HepG2 (cell line): ENCODE results near the gene UNC5B. TPM values are rescaled to one million over a fixed set of nuclear protein-coding genes. Genes with fewer than 3 reads are reported as not detected.

Experiments
- DMAP1 ChIP-seq: IDR thresholded peaks from 2 replicates; pipeline ENCODE4 v1.6.1; 2016
- JUNB ChIP-seq: sonication (generic); formaldehyde crosslinking; IDR thresholded peaks from 2 replicates; pipeline ENCODE4 v1.8.0; 2022; ENCODE audit warnings: missing genetic modification reagents, mild to moderate bottlenecking, borderline replicate concordance
- SKI ChIP-seq: fragments of 450-650 bp; IDR thresholded peaks from one replicate; pipeline ENCODE4 v1.6.1; 2018; ENCODE audit warnings: mild to moderate bottlenecking; ENCODE audit not compliant: partially characterized antibody
- SOX13 ChIP-seq, 3 experiments: fragments of 450-650 bp in 1 of 3; sonication (generic) in 1 of 3; formaldehyde crosslinking in 1 of 3; IDR thresholded peaks in 2 of 3; conservative IDR thresholded peaks in 1 of 3; 2 replicates each; pipeline versions ENCODE4 v1.5.0 to v1.6.1; 2016 to 2020; ENCODE audit warnings: antibody characterized with exemption in 1 of 3, mild to moderate bottlenecking in 1 of 3, missing compliant biosample characterization in 1 of 3, missing genetic modification reagents in 1 of 3, moderate library complexity in 1 of 3
- ZNF333 ChIP-seq: sonication (generic); formaldehyde crosslinking; IDR thresholded peaks from 2 replicates; pipeline ENCODE4 v1.4.0; 2020; ENCODE audit warnings: mild to moderate bottlenecking, missing genetic modification reagents, borderline replicate concordance
- ZNF678 ChIP-seq: sonication (generic); formaldehyde crosslinking; IDR thresholded peaks from 2 replicates; pipeline ENCODE4 v1.4.0; 2020; ENCODE audit warnings: mild to moderate bottlenecking, missing genetic modification reagents
- ZSCAN25 ChIP-seq: sonication (generic); formaldehyde crosslinking; IDR thresholded peaks from 2 replicates; pipeline ENCODE4 v1.8.0; 2022; ENCODE audit warnings: mild to moderate bottlenecking, missing genetic modification reagents
- ZSCAN29 ChIP-seq: sonication (generic); formaldehyde crosslinking; conservative IDR thresholded peaks from 2 replicates; pipeline ENCODE4 v1.4.0; 2020; ENCODE audit warnings: mild to moderate bottlenecking, missing genetic modification reagents
- polyA plus RNA-seq, 8 experiments: library from polyadenylated mRNA; depleted of rRNA in 3 of 8; stranded (reverse) in 7 of 8; unstranded in 1 of 8; fragments of >200 nt; fragmentation: Illumina TruSeq in 4 of 8; extraction: Trizol in 4 of 8; gene quantifications; 2 replicates each; pipeline versions ENCODE4 v1.2.1 to v1.2.3, GENCODE V29; 2011 to 2016; ENCODE audit warnings: low read depth in 4 of 8, missing spikeins in 1 of 8, mixed read lengths in 1 of 8; ENCODE audit not compliant: insufficient read depth in 1 of 8
- total RNA-seq, 5 experiments: library from RNA; depleted of rRNA; stranded (reverse); fragments of >200 nt; fragmentation: Illumina TruSeq; extraction: Trizol; gene quantifications; 2 replicates each; pipeline ENCODE4 v1.2.3, GENCODE V29; 2016; ENCODE audit warnings: low read depth in 1 of 5
- TF ChIP-seq, protein P1 (sequence below): IDR thresholded peaks from 2 replicates; pipeline ENCODE4 v1.6.1; 2016; ENCODE audit warnings: missing biosample characterization, missing genetic modification reagents, low read depth
- TF ChIP-seq, protein P2 (sequence below): sonication (generic); formaldehyde crosslinking; IDR thresholded peaks from 2 replicates; pipeline ENCODE4 v1.8.1; 2023; ENCODE audit warnings: mild to moderate bottlenecking, missing genetic modification reagents
- TF ChIP-seq, protein P3 (sequence below): sonication (generic); formaldehyde crosslinking; conservative IDR thresholded peaks from 2 replicates; pipeline ENCODE4 v1.8.0; 2022; ENCODE audit warnings: mild to moderate bottlenecking, moderate library complexity, missing genetic modification reagents
- TF ChIP-seq, protein P4 (sequence below): sonication (generic); formaldehyde crosslinking; IDR thresholded peaks from 2 replicates; pipeline ENCODE4 v1.5.1; 2020; ENCODE audit warnings: missing genetic modification reagents, mild to moderate bottlenecking, borderline replicate concordance
- TF ChIP-seq, protein P5 (sequence below): sonication (generic); formaldehyde crosslinking; IDR thresholded peaks from 2 replicates; pipeline ENCODE4 v1.4.0; 2020; ENCODE audit warnings: missing genetic modification reagents, borderline replicate concordance
- TF ChIP-seq, protein P6 (sequence below): sonication (generic); formaldehyde crosslinking; IDR thresholded peaks from 2 replicates; pipeline ENCODE4 v1.4.0; 2020; ENCODE audit warnings: missing genetic modification reagents, mild to moderate bottlenecking, borderline replicate concordance

UNC5B gene
- total and polyA plus RNA-seq, 2 of the 13 experiments (the other 11 are each of a cell fraction or from before 2014, with no cell fraction given), result 0.07 TPM

DNA sequence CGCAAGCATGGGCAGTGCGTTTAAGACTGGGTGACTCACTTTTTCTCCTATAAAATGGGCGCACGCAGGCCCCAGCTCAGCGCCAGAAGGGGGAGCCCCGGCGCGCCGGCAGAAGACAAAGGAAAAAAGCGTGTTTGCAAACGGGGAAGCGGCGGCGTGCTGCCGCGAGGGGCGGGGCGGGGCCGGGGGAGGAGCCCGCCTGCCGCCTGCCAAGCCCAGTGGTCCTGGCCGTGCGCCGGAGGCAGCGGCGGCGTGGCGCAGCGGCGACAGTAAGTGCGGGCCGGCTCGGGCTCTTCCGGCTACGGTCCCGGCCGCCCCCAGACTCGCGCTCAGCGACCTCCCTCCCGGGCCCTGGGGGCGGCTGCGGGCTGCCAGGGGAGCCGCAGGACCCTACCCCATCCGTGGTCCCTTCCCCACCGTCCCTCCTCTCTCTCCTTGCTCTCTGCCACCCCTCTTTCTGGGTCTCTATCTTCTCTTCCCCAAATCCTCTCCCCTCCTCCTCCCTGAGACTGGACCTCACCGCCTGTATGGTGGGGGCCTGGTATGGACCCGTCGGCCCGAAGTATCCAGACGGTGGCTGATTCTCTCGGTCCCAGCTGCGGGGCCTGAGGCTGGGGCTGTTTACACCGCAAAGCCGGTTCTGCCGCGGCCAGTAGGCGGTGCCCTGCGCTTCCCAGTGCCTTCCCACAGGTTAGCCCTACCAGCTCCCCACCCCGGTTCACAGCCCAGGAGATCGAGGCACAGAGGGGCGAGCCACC is 106.9 kb downstream of the UNC5B start, which contains the start of gene SLC29A3 (continued):
- no peak for TF ChIP-seq SOX13 (IDR thresholded peaks at IDR 0.05)
- TF ChIP-seq SOX13 (CRISPR knock-in tag; conservative IDR thresholded peaks at IDR 0.05 in 1 of 2, IDR thresholded peaks at IDR 0.05 in 1 of 2), result peak in 1 of 2 experiments; percentile 52; a peak in 1 of 4 replicates
- TF ChIP-seq ZSCAN29, result 0 out of 2 replicates have a peak, but pooled peaks have one; percentile 59
- TF ChIP-seq ZNF333 (CRISPR knock-in tag), result 0 out of 2 replicates have a peak, but pooled peaks have one; percentile 56
- TF ChIP-seq JUNB (CRISPR knock-in tag), result no peak
- TF ChIP-seq SKI, result peak; percentile 57
- TF ChIP-seq ZNF678 (CRISPR knock-in tag), result no peak
- TF ChIP-seq, protein P1, sequence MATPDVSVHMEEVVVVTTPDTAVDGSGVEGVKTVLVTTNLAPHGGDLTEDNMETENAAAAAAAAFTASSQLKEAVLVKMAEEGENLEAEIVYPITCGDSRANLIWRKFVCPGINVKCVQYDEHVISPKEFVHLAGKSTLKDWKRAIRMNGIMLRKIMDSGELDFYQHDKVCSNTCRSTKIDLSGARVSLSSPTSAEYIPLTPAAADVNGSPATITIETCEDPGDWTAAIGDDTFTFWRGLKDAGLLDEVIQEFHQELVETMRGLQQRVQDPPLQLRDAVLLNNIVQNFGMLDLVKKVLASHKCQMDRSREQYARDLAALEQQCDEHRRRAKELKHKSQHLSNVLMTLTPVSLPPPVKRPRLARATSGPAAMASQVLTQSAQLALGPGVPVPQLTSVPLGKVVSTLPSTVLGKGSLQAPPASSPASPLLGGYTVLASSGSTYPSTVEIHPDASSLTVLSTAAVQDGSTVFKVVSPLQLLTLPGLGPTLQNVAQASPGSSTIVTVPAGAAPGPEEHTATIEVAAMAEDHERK (CRISPR knock-in tag), result no peak
- TF ChIP-seq, protein P2, sequence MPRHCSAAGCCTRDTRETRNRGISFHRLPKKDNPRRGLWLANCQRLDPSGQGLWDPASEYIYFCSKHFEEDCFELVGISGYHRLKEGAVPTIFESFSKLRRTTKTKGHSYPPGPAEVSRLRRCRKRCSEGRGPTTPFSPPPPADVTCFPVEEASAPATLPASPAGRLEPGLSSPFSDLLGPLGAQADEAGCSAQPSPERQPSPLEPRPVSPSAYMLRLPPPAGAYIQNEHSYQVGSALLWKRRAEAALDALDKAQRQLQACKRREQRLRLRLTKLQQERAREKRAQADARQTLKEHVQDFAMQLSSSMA (CRISPR knock-in tag), result peak; percentile 56; the same call in 1 of the 2 replicates
- TF ChIP-seq, protein P3, sequence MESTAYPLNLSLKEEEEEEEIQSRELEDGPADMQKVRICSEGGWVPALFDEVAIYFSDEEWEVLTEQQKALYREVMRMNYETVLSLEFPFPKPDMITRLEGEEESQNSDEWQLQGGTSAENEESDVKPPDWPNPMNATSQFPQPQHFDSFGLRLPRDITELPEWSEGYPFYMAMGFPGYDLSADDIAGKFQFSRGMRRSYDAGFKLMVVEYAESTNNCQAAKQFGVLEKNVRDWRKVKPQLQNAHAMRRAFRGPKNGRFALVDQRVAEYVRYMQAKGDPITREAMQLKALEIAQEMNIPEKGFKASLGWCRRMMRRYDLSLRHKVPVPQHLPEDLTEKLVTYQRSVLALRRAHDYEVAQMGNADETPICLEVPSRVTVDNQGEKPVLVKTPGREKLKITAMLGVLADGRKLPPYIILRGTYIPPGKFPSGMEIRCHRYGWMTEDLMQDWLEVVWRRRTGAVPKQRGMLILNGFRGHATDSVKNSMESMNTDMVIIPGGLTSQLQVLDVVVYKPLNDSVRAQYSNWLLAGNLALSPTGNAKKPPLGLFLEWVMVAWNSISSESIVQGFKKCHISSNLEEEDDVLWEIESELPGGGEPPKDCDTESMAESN (CRISPR knock-in tag), result peak; percentile 83; the same call in 1 of the 2 replicates
- TF ChIP-seq, protein P4, sequence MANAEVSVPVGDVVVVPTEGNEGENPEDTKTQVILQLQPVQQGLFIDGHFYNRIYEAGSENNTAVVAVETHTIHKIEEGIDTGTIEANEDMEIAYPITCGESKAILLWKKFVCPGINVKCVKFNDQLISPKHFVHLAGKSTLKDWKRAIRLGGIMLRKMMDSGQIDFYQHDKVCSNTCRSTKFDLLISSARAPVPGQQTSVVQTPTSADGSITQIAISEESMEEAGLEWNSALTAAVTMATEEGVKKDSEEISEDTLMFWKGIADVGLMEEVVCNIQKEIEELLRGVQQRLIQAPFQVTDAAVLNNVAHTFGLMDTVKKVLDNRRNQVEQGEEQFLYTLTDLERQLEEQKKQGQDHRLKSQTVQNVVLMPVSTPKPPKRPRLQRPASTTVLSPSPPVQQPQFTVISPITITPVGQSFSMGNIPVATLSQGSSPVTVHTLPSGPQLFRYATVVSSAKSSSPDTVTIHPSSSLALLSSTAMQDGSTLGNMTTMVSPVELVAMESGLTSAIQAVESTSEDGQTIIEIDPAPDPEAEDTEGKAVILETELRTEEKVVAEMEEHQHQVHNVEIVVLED, result no peak
- TF ChIP-seq, protein P5, sequence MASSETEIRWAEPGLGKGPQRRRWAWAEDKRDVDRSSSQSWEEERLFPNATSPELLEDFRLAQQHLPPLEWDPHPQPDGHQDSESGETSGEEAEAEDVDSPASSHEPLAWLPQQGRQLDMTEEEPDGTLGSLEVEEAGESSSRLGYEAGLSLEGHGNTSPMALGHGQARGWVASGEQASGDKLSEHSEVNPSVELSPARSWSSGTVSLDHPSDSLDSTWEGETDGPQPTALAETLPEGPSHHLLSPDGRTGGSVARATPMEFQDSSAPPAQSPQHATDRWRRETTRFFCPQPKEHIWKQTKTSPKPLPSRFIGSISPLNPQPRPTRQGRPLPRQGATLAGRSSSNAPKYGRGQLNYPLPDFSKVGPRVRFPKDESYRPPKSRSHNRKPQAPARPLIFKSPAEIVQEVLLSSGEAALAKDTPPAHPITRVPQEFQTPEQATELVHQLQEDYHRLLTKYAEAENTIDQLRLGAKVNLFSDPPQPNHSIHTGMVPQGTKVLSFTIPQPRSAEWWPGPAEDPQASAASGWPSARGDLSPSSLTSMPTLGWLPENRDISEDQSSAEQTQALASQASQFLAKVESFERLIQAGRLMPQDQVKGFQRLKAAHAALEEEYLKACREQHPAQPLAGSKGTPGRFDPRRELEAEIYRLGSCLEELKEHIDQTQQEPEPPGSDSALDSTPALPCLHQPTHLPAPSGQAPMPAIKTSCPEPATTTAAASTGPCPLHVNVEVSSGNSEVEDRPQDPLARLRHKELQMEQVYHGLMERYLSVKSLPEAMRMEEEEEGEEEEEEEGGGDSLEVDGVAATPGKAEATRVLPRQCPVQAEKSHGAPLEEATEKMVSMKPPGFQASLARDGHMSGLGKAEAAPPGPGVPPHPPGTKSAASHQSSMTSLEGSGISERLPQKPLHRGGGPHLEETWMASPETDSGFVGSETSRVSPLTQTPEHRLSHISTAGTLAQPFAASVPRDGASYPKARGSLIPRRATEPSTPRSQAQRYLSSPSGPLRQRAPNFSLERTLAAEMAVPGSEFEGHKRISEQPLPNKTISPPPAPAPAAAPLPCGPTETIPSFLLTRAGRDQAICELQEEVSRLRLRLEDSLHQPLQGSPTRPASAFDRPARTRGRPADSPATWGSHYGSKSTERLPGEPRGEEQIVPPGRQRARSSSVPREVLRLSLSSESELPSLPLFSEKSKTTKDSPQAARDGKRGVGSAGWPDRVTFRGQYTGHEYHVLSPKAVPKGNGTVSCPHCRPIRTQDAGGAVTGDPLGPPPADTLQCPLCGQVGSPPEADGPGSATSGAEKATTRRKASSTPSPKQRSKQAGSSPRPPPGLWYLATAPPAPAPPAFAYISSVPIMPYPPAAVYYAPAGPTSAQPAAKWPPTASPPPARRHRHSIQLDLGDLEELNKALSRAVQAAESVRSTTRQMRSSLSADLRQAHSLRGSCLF (CRISPR knock-in tag), result no peak
- TF ChIP-seq, protein P6, sequence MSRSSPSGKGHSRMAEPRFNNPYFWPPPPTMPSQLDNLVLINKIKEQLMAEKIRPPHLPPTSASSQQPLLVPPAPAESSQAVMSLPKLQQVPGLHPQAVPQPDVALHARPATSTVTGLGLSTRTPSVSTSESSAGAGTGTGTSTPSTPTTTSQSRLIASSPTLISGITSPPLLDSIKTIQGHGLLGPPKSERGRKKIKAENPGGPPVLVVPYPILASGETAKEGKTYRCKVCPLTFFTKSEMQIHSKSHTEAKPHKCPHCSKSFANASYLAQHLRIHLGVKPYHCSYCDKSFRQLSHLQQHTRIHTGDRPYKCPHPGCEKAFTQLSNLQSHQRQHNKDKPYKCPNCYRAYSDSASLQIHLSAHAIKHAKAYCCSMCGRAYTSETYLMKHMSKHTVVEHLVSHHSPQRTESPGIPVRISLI (CRISPR knock-in tag), result peak; percentile 21; the same call in 1 of the 2 replicates
- TF ChIP-seq ZSCAN25 (CRISPR knock-in tag), result peak; percentile 28; the same call in 1 of the 2 replicates
- peak; percentile 57; the same call in 1 of the 2 replicates for TF ChIP-seq DMAP1 (CRISPR knock-in tag)
